Tibial artery (tissue), 4 donors: ENCODE results near the gene EMC1.
"Not testable (repeated sequence)": the region's sequence is repeated elsewhere in the genome, so short reads cannot be mapped to it uniquely, and the experiment has no call there.

Source experiments
- DNase-seq, 2 donors: peaks; one replicate each; pipeline ENCODE4 v3.0.0-alpha.2; 2019
- H3K27ac ChIP-seq, 2 donors: fragments of 200-600 bp; sonication (generic) in 1 of 2; 1 replicate in 1 of 2; 2 replicates in 1 of 2; pipeline ENCODE4 v1.5.1; 2018 to 2019; ENCODE audit warnings: mild to moderate bottlenecking in 1 of 2
- H3K27me3 ChIP-seq, 2 donors: fragments of 200-600 bp; sonication (generic) in 1 of 2; one replicate each; pipeline versions ENCODE4 v1.5.1 to v1.6.0; 2016 to 2019
- H3K36me3 ChIP-seq, 3 donors: fragments of 200-600 bp; sonication (generic) in 2 of 3; one replicate each; pipeline ENCODE4 v1.5.1; 2016 to 2019; ENCODE audit warnings: mild to moderate bottlenecking in 2 of 3
- H3K4me1 ChIP-seq, 4 donors: fragments of 200-600 bp; sonication (generic) in 2 of 4; 1 replicate in 3 of 4; 2 replicates in 1 of 4; pipeline ENCODE4 v1.5.1; 2016 to 2019
- H3K4me3 ChIP-seq, 2 donors: fragments of 200-600 bp; sonication (generic) in 1 of 2; 1 replicate in 1 of 2; 2 replicates in 1 of 2; pipeline ENCODE4 v1.5.1; 2018 to 2019; ENCODE audit warnings: mild to moderate bottlenecking in 2 of 2
- H3K9me3 ChIP-seq, 3 donors: fragments of 200-600 bp; sonication (generic) in 1 of 3; one replicate each; pipeline ENCODE4 v1.5.1; 2016 to 2019
- intact Hi-C: fragments of 100-400 bp; cut with DNase I; formaldehyde crosslinking; loops from one replicate; pipeline ENCODE4 v1.15.0; 2023; ENCODE audit warnings: low total_unique reads
- TF ChIP-seq, protein P1 (sequence below), 2 experiments: fragments of 200-600 bp in 1 of 2; fragments of 450-650 bp in 1 of 2; IDR thresholded peaks; one replicate each; pipeline ENCODE4 v1.5.1; 2017 to 2019; ENCODE audit warnings: antibody characterized with exemption in 2 of 2, mild to moderate bottlenecking in 1 of 2, moderate library complexity in 1 of 2

The EMC1 gene

DNA sequence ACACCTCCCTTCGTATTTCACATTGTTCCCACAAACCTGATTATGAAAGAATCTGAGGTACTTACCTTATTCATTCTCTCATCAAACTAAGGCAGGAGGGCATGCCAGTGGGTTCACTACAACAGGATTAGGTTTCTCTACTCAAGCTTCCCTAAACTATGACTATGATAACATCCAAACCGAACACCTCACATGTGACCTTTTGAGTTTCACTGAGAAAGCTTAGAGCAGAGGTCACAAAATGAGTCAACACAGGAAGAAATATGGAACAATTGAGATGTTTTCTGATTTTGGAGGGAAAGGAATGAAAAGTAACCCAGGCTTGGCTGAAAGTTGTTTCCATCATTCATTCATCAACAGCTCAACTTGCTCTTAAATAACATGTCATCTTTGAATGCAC is 65.3 kb downstream of the EMC1 start:
- H3K36me3 ChIP-seq = peaks cover 81 to 98% (median 81%) of the 10 kb centered on the region in 3 donors

DNA sequence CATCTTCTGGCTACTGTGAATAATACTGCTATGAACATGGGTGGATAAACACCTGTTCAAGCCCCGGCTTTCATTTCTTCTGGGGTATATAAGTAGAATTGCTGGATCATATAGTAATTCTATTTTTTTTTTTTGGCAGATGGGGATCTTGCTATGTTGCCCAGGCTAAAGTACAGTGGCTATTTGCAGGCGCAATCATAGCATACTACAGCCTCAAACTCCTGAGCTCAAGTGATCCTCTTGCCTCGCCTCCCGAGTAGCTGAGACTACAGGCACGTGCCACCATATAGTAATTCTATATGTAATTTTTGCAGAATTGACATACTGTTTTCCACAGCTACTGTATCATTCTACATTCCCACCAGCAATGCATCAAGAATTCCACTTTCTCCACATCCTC is 69.1 kb downstream of the EMC1 start:
- H3K9me3 ChIP-seq = no peaks in the 10 kb centered on the region
- H3K27me3 ChIP-seq = no peaks in the 10 kb centered on the region
- H3K4me1 ChIP-seq = no peaks in the 10 kb centered on the region
- no peak overlapping the region for H3K4me3 ChIP-seq
- no peak for DNase-seq
- intact Hi-C loops = loop anchor here (10.0 kb wide), 1 partner anchor 53 kb away; no protein-coding TSS in a partner anchor
- H3K27ac ChIP-seq = no peak overlapping the region
- TF ChIP-seq, protein P1, sequence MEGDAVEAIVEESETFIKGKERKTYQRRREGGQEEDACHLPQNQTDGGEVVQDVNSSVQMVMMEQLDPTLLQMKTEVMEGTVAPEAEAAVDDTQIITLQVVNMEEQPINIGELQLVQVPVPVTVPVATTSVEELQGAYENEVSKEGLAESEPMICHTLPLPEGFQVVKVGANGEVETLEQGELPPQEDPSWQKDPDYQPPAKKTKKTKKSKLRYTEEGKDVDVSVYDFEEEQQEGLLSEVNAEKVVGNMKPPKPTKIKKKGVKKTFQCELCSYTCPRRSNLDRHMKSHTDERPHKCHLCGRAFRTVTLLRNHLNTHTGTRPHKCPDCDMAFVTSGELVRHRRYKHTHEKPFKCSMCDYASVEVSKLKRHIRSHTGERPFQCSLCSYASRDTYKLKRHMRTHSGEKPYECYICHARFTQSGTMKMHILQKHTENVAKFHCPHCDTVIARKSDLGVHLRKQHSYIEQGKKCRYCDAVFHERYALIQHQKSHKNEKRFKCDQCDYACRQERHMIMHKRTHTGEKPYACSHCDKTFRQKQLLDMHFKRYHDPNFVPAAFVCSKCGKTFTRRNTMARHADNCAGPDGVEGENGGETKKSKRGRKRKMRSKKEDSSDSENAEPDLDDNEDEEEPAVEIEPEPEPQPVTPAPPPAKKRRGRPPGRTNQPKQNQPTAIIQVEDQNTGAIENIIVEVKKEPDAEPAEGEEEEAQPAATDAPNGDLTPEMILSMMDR (IDR thresholded peaks at IDR 0.05) = no peak
- peaks cover 72 to 100% (median 92%) of the 10 kb centered on the region in 3 donors for H3K36me3 ChIP-seq

More for the DNA sequence above, 65.3 kb downstream of the EMC1 start:
- Histone ChIP-seq H3K27me3 (no peaks in the 10 kb centered on the region), H3K4me3 (no peak overlapping the region), H3K9me3 (no peaks in the 10 kb centered on the region), H3K27ac (no peak overlapping the region), H3K4me1 (no peaks in the 10 kb centered on the region)
- DNase-seq = no peak
- intact Hi-C loops = loop anchor here (10.0 kb wide), 1 partner anchor 49 kb away; no protein-coding TSS in a partner anchor
- TF ChIP-seq, protein P1 (IDR thresholded peaks at IDR 0.05) = no peak

DNA sequence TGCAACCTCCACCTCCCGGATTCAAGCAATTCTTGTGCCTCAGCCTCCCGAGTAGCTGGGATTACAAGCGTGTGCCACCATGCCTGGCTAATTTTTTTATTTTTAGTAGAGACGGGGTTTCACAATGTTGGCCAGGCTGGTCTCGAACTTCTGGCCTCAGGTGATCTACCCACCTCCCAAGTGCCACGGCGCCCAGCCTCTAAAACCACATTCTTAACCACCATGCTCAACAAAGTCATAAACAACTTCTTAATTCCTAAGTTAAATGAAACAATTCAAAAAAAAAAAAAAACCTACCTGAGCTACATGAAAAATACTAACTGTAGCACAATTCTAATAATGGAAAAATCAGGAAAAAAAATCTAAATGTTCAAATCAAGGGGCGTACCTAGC is 71.1 kb downstream of the EMC1 start:
- H3K9me3 ChIP-seq, DNase-seq, H3K27me3 ChIP-seq, H3K4me1 ChIP-seq, H3K27ac ChIP-seq, H3K4me3 ChIP-seq: not testable (repeated sequence)
- intact Hi-C loops = loop anchor here (10.0 kb wide), 1 partner anchor 55 kb away; no protein-coding TSS in a partner anchor
- peaks cover 72 to 100% (median 95%) of the 10 kb centered on the region in 3 donors for H3K36me3 ChIP-seq

DNA sequence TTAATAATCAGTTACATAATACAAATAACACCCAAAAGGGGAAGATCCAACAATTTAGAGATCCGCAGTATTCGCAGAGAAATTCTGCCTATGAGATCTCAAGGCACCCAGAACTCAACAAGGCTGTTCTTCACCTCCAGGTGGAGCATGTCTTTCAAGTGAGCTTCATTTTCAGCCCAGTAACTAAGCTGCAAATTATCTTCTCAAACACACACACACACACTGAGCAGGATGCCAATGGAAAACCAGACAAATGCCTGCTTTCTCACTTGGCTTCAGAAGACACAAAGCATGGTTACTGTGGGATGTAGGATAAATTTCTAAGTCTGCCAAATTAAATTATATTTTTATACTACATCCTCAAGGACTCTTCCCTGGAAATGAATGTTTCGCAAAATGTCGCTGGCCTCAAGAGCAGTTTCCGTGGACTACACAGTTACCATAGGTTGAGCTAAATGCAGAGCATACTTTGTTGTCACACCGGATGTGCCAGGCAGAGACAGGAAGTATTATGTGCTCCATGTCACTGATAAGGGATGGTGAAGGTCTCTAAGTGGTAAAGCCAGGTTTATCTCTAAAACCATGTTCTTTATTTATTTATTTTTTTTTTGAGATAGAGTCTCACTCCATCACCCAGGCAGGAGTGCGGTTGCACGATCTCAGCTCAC is 71.6 kb downstream of the EMC1 start:
- Histone ChIP-seq H3K27me3 (no peaks in the 10 kb centered on the region), H3K9me3 (no peaks in the 10 kb centered on the region), H3K36me3 (peaks cover 72 to 100% (median 95%) of the 10 kb centered on the region in 3 donors), H3K4me1 (no peaks in the 10 kb centered on the region), H3K4me3 (no peak overlapping the region), H3K27ac (no peak overlapping the region)
- intact Hi-C loops = loop anchor here (10.0 kb wide), 1 partner anchor 55 kb away; no protein-coding TSS in a partner anchor
- TF ChIP-seq, protein P1 (IDR thresholded peaks at IDR 0.05) = no peak
- DNase-seq = no peak

DNA sequence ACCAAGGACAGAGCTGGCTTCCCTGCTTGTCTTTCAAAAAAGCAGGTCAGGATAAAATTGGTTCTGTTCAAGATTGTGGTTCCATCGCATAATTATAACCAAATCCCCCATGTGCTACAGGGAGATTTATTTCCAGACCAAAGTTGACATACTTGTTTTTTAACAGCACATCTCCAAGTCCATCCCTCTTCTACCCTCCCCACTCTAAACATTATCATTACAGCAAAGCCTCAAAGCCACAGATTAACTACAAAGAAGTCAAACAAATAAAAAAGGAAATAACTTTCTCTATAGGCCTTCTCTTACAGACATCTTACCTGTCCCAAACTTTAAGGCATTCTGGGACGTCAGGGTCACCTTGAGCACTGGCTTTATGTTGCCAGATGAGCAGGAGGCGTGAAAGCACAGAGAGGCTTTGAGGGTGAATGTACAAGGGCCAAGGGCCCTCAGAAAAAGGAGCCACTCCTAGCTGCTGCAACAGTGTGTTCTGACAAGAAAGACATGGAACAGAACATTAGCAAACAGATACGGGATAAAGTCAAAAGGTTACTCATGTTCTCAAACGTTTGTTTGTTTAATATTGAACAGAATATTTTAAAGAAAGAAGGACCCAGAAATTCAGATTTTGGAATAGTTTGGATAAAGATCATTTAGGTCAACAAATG is 72.5 kb downstream of the EMC1 start:
- Histone ChIP-seq H3K9me3 (no peaks in the 10 kb centered on the region), H3K27ac (no peak overlapping the region), H3K4me3 (no peak overlapping the region), H3K4me1 (no peaks in the 10 kb centered on the region), H3K36me3 (peaks cover 71 to 100% (median 95%) of the 10 kb centered on the region in 3 donors), H3K27me3 (no peaks in the 10 kb centered on the region)
- TF ChIP-seq, protein P1 (IDR thresholded peaks at IDR 0.05) = no peak
- intact Hi-C loops = no loop called here
- no peak for DNase-seq

DNA sequence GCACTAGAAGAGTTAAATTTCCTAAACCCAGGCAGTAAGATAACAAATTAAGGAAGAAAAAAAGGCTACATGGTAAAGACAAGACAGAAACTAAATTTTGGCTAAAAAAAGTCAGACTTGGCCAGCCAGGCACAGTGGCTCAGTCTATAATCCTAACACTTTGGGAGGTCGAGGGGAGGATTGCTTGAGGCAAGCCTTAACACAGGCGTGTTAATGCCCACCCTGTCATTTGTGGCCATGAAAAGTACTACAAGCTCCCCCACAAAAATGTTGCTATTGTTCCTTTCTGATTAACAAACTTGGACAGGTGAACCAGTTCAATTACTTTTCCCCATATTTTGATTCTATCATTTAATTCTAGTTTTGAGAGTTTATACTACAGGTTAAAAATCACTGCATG is 73.5 kb downstream of the EMC1 start:
- DNase-seq = no peak
- Histone ChIP-seq H3K27ac (no peak overlapping the region), H3K9me3 (no peaks in the 10 kb centered on the region), H3K4me1 (no peaks in the 10 kb centered on the region), H3K36me3 (peaks cover 71 to 100% (median 95%) of the 10 kb centered on the region in 3 donors), H3K4me3 (no peak overlapping the region), H3K27me3 (no peaks in the 10 kb centered on the region)
- intact Hi-C loops = no loop called here
- TF ChIP-seq, protein P1 (IDR thresholded peaks at IDR 0.05) = no peak
